Esophagus muscularis mucosa (tissue), 4 donors: ENCODE data around the gene SMARCC2. TPM values are rescaled to one million over a fixed set of nuclear protein-coding genes. Genes with fewer than 3 reads are reported as not detected.

Source experiments
- DNase-seq: peaks from one replicate; pipeline ENCODE4 v3.0.0-alpha.2; 2017; ENCODE audit errors: extremely low spot score
- H3K27ac ChIP-seq, 4 donors: fragments of 200-600 bp; sonication (generic); replicated peaks in 1 of 4; 1 replicate in 3 of 4; 2 replicates in 1 of 4; pipeline ENCODE4 v1.5.1; 2016 to 2019; ENCODE audit warnings: mild to moderate bottlenecking in 1 of 4
- H3K27me3 ChIP-seq, 4 donors: fragments of 200-600 bp; sonication (generic); one replicate each; pipeline versions ENCODE4 v1.5.1 to v1.6.0; 2016 to 2019
- H3K36me3 ChIP-seq, 4 donors: fragments of 200-600 bp; sonication (generic); one replicate each; pipeline ENCODE4 v1.5.1; 2016 to 2019
- H3K4me1 ChIP-seq, 4 donors: fragments of 200-600 bp; sonication (generic); one replicate each; pipeline ENCODE4 v1.5.1; 2016 to 2019
- H3K4me3 ChIP-seq, 4 donors: fragments of 200-600 bp; sonication (generic); 1 replicate in 2 of 4; 2 replicates in 2 of 4; pipeline ENCODE4 v1.5.1; 2016 to 2019; ENCODE audit warnings: mild to moderate bottlenecking in 4 of 4, moderate library complexity in 1 of 4
- H3K9me3 ChIP-seq, 4 donors: fragments of 200-600 bp; sonication (generic); 1 replicate in 3 of 4; 2 replicates in 1 of 4; pipeline ENCODE4 v1.5.1; 2016 to 2019
- CTCF ChIP-seq, 3 experiments: fragments of 200-600 bp in 2 of 3; fragments of 450-650 bp in 1 of 3; sonication (generic) in 2 of 3; IDR thresholded peaks; one replicate each; pipeline ENCODE4 v1.5.1; 2017 to 2019; ENCODE audit warnings: antibody characterized with exemption in 3 of 3, mild to moderate bottlenecking in 2 of 3, moderate library complexity in 1 of 3
- EP300 ChIP-seq: sonication (generic); formaldehyde crosslinking; IDR thresholded peaks from one replicate; pipeline ENCODE4 v1.6.1; 2017; ENCODE audit warnings: antibody characterized with exemption
- POLR2A ChIP-seq: fragments of 450-650 bp; IDR thresholded peaks from one replicate; pipeline ENCODE4 v1.6.1; 2017; ENCODE audit warnings: antibody characterized with exemption, moderate library complexity, mild to moderate bottlenecking, low read depth
- POLR2AphosphoS5 ChIP-seq, 2 donors: sonication (generic); formaldehyde crosslinking; IDR thresholded peaks; one replicate each; pipeline ENCODE4 v1.6.1; 2017; ENCODE audit warnings: antibody characterized with exemption in 2 of 2
- WGBS: methylation state at CpG from one replicate; pipeline ENCODE4 v1.1.5; 2018; 5-methylcytosine and 5-hydroxymethylcytosine counted together
- intact Hi-C: fragments of 100-400 bp; cut with DNase I; formaldehyde crosslinking; loops from one replicate; pipeline ENCODE4 v1.15.1; 2023
- total RNA-seq, 4 donors: library from RNA; depleted of rRNA; stranded (reverse); fragments of >200 nt; gene quantifications; one replicate each; pipeline versions ENCODE4 v1.1.0 to v1.2.1, GENCODE V29; 2016

The SMARCC2 gene
- total RNA-seq, 4 donors from 2014 or later, result 62.1 to 111 (median 94.3) TPM

GRCh38 chr12:56151672-56152131, 37.6 kb downstream of the SMARCC2 start:
- Histone ChIP-seq H3K4me1 (peaks cover 23 to 44% (median 40%) of the 10 kb centered on the region in 4 donors), H3K9me3 (no peaks in the 10 kb centered on the region), H3K4me3 (peak overlapping the region; percentile 67 to 77 (median 70)), H3K36me3 (peaks cover 0 to 4% (median 0%) of the 10 kb centered on the region in 4 donors), H3K27ac (peak overlapping the region; percentile 89 to 95 (median 94)), H3K27me3 (no peaks in the 10 kb centered on the region)
- DNase-seq, result no peak
- peak; percentile 3 to 37 (median 30) for TF ChIP-seq CTCF (IDR thresholded peaks at IDR 0.05)
- TF ChIP-seq POLR2AphosphoS5 (IDR thresholded peaks at IDR 0.05), result no peak
- intact Hi-C loops, result no loop called here
- 27% methylated on average over 7 of the region's 12 CpGs for WGBS

GRCh38 chr12:56150563-56150962, 38.7 kb downstream of the SMARCC2 start:
- no peak for DNase-seq
- TF ChIP-seq POLR2A, result no peak
- no peak for TF ChIP-seq EP300
- peak in 1 of 2 donors; percentile 38 for TF ChIP-seq POLR2AphosphoS5 (IDR thresholded peaks at IDR 0.05)
- no peak for TF ChIP-seq CTCF (IDR thresholded peaks at IDR 0.05)
- peaks cover 29 to 48% (median 42%) of the 10 kb centered on the region in 4 donors for H3K4me1 ChIP-seq
- H3K27ac ChIP-seq, result no peak overlapping the region
- no peaks in the 10 kb centered on the region for H3K27me3 ChIP-seq
- H3K4me3 ChIP-seq, result no peak overlapping the region
- intact Hi-C loops, result no loop called here
- WGBS, result 56% methylated on average over 3 of the region's 3 CpGs
- H3K9me3 ChIP-seq, result no peaks in the 10 kb centered on the region
- peaks cover 0 to 5% (median 0%) of the 10 kb centered on the region in 4 donors for H3K36me3 ChIP-seq

- no peaks in the 10 kb centered on the region for H3K27me3 ChIP-seq
- H3K27ac ChIP-seq, result peak overlapping the region; percentile 36 to 73 (median 54)
- no peaks in the 10 kb centered on the region for H3K9me3 ChIP-seq
- TF ChIP-seq POLR2A, result no peak
- no peak for TF ChIP-seq CTCF (IDR thresholded peaks at IDR 0.05)
- TF ChIP-seq POLR2AphosphoS5 (IDR thresholded peaks at IDR 0.05), result peak in 1 of 2 donors; percentile 39
- TF ChIP-seq EP300, result no peak
- no peak for DNase-seq
- 51% methylated on average over 13 of the region's 13 CpGs for WGBS
- H3K4me1 ChIP-seq, result peaks cover 36 to 58% (median 40%) of the 10 kb centered on the region in 4 donors
- H3K36me3 ChIP-seq, result peaks cover 28 to 42% (median 35%) of the 10 kb centered on the region in 4 donors
- no peak overlapping the region for H3K4me3 ChIP-seq
- intact Hi-C loops, result no loop called here
Observed at GRCh38 chr12:56146492-56147460, 42.5 kb downstream of the SMARCC2 start.

- TF ChIP-seq POLR2AphosphoS5 (IDR thresholded peaks at IDR 0.05) (no peak), EP300 (no peak), POLR2A (no peak), CTCF (IDR thresholded peaks at IDR 0.05) (no peak)
- Histone ChIP-seq H3K27me3 (no peaks in the 10 kb centered on the region), H3K36me3 (peaks cover 36 to 57% (median 51%) of the 10 kb centered on the region in 4 donors), H3K4me1 (peaks cover 23 to 44% (median 33%) of the 10 kb centered on the region in 4 donors), H3K27ac (peak overlapping the region; percentile 29 to 62 (median 42)), H3K9me3 (no peaks in the 10 kb centered on the region), H3K4me3 (no peak overlapping the region)
- 82% methylated on average over 3 of the region's 3 CpGs for WGBS
- intact Hi-C loops, result no loop called here
- no peak for DNase-seq
Observed at GRCh38 chr12:56145217-56145616, 44.1 kb downstream of the SMARCC2 start.
